ENCODE results near the gene RHOG. TPM values are rescaled to one million over a fixed set of nuclear protein-coding genes. Genes with fewer than 3 reads are reported as not detected.
"Not testable (repeated sequence)": the region's sequence is repeated elsewhere in the genome, so short reads cannot be mapped to it uniquely, and the experiment has no call there.

The RHOG gene
- total RNA-seq, 2 donors from 2014 or later, result 154 to 164 TPM

GRCh38 chr11:3867209-3868091, 26.7 kb upstream of the RHOG start:
- H3K36me3 Mint-ChIP-seq, result no peaks in the 10 kb centered on the region
- H3K27ac Mint-ChIP-seq, result peak overlapping the region; percentile 74 to 83
- no peaks in the 10 kb centered on the region for H3K9me3 Mint-ChIP-seq
- no peaks in the 10 kb centered on the region for H3K27me3 Mint-ChIP-seq
- peaks cover 59 to 64% of the 10 kb centered on the region in 2 donors for H3K4me1 Mint-ChIP-seq (ENCODE audit: low read depth in 2 of 2)
- ATAC-seq, result no peak
- DNase-seq (ENCODE audit: low spot score), result no peak
- H3K4me3 Mint-ChIP-seq, result peak overlapping the region; percentile 49

DNA sequence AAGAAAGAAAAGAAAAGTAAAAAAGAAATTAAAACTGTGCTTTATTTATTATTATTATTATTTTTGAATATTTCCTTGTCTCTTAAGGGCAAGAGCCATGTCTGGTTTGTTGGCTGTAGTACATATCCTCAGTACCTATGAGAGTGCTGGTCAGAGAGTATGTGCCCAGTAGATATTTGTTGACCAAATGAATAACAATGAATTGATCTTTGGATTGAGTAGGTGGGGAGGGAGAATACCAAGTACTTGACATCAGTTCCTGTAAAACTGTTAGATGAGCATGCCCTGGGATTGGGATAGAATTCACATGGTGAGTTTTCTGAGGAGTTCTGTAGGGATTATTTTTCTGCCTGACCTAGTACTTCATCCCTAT, 26.1 kb upstream of the RHOG start:
- no peaks in the 10 kb centered on the region for H3K27me3 Mint-ChIP-seq
- no peaks in the 10 kb centered on the region for H3K36me3 Mint-ChIP-seq
- peak overlapping the region; percentile 74 to 83 for H3K27ac Mint-ChIP-seq
- H3K9me3 Mint-ChIP-seq, result no peaks in the 10 kb centered on the region
- H3K4me1 Mint-ChIP-seq (ENCODE audit: low read depth in 2 of 2), result peaks cover 57 to 66% of the 10 kb centered on the region in 2 donors
- ATAC-seq (no peak), DNase-seq (ENCODE audit: low spot score) (no peak)
- H3K4me3 Mint-ChIP-seq, result peak overlapping the region; percentile 49

DNA sequence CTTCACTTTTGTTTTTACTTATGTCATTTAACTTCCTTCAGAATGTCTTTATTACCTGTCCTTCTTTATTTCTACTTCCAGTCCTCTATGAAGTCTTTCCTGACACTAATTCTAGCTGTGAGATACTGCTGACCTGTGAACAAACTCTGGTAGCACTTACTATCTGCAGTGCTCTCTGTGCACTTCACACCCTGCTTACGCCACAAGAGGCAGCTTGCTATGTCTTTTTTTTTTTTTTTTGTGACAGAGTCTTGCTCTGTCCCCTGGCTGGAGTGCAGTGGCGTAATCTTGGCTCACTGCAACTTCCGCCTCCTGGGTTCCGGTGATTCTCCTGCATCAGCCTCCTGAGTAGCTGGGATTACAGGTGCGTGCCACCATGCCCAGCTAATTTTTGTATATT, 25.4 kb upstream of the RHOG start:
- ATAC-seq (peak; percentile 91 to 96), DNase-seq (ENCODE audit: low spot score) (peak; percentile 86)
- no peaks in the 10 kb centered on the region for H3K36me3 Mint-ChIP-seq
- H3K9me3 Mint-ChIP-seq, result no peaks in the 10 kb centered on the region
- H3K4me3 Mint-ChIP-seq, result peak overlapping the region; percentile 84
- peaks cover 56 to 66% of the 10 kb centered on the region in 2 donors for H3K4me1 Mint-ChIP-seq (ENCODE audit: low read depth in 2 of 2)
- H3K27ac Mint-ChIP-seq, result peak overlapping the region; percentile 74 to 83
- no peaks in the 10 kb centered on the region for H3K27me3 Mint-ChIP-seq

- H3K36me3 Mint-ChIP-seq, result no peaks in the 10 kb centered on the region
- no peaks in the 10 kb centered on the region for H3K27me3 Mint-ChIP-seq
- H3K27ac Mint-ChIP-seq, result peak overlapping the region; percentile 74 to 83
- ATAC-seq (peak; percentile 37 to 46), DNase-seq (ENCODE audit: low spot score) (no peak)
- H3K9me3 Mint-ChIP-seq, result no peaks in the 10 kb centered on the region
- peak overlapping the region; percentile 84 for H3K4me3 Mint-ChIP-seq
- peaks cover 57 to 67% of the 10 kb centered on the region in 2 donors for H3K4me1 Mint-ChIP-seq (ENCODE audit: low read depth in 2 of 2)
Observed at GRCh38 chr11:3865388-3866193, 24.8 kb upstream of the RHOG start.

DNA sequence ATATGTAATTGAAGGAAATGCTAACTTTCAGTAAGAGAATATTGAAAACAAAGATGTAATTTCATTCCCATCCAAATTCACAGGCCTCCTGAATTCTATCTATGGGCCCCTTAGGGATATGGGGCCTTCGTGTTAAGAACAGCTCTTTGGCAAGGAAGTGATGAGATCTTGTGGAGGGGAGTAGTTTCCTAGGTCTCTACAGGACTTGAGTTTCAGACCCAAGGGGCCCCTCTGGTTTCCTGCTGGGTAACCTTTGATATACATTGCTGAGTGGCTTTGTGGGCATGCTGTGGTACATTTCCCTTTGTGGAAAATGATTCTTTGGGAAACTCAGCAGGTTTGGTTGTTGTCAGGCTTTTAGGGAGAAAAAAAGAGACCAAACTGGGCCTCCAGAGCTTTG, 20.9 kb upstream of the RHOG start:
- no peak for DNase-seq (ENCODE audit: low spot score)
- Mint-ChIP-seq H3K36me3 (no peaks in the 10 kb centered on the region), H3K27me3 (no peaks in the 10 kb centered on the region), H3K4me3 (peak overlapping the region; percentile 77), H3K9me3 (no peaks in the 10 kb centered on the region), H3K4me1 (ENCODE audit: low read depth in 2 of 2) (peaks cover 67 to 81% of the 10 kb centered on the region in 2 donors), H3K27ac (peak overlapping the region; percentile 94 to 96)
- no peak for ATAC-seq

- DNase-seq (ENCODE audit: low spot score); H3K9me3 Mint-ChIP-seq; H3K36me3 Mint-ChIP-seq; H3K27me3 Mint-ChIP-seq: not testable (repeated sequence)
- peak overlapping the region; percentile 94 to 96 for H3K27ac Mint-ChIP-seq
- peaks cover 68 to 81% of the 10 kb centered on the region in 2 donors for H3K4me1 Mint-ChIP-seq (ENCODE audit: low read depth in 2 of 2)
- ATAC-seq, result peak; percentile 58 to 76
- H3K4me3 Mint-ChIP-seq, result peak overlapping the region; percentile 77
Observed at GRCh38 chr11:3860898-3861393, 20.2 kb upstream of the RHOG start.

DNA sequence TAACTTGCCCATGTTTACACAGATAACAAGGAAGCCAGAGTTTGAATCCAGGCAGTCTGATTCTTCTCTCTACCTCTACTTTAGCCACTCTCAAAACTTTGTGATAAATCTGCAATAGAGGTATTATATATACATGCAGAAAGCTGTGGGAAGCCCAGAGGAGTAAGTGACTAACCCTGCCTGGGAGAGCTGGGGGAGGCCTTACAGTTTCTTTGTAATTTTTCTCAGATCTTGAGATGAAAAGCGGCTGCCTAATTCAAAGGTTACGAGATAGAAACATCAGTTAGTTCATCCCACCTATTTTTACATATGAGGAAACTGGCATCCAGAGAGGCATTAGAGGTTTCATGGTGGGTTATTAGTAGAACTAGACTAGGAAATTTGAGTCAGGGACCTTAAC, 19.6 kb upstream of the RHOG start:
- H3K4me3 Mint-ChIP-seq, result peak overlapping the region; percentile 77
- H3K36me3 Mint-ChIP-seq, result no peaks in the 10 kb centered on the region

GRCh38 chr11:3859373-3859881, 18.7 kb upstream of the RHOG start:
- H3K27me3 Mint-ChIP-seq, result no peaks in the 10 kb centered on the region
- peak overlapping the region; percentile 77 for H3K4me3 Mint-ChIP-seq
- peak overlapping the region; percentile 94 to 96 for H3K27ac Mint-ChIP-seq
- H3K36me3 Mint-ChIP-seq, result no peaks in the 10 kb centered on the region
- DNase-seq (ENCODE audit: low spot score) (no peak), ATAC-seq (no peak)
- H3K4me1 Mint-ChIP-seq (ENCODE audit: low read depth in 2 of 2), result peaks cover 57 to 70% of the 10 kb centered on the region in 2 donors
- H3K9me3 Mint-ChIP-seq, result no peaks in the 10 kb centered on the region

More for the DNA sequence above, 19.6 kb upstream of the RHOG start:
- H3K27ac Mint-ChIP-seq, result peak overlapping the region; percentile 94 to 96
- peaks cover 62 to 76% of the 10 kb centered on the region in 2 donors for H3K4me1 Mint-ChIP-seq (ENCODE audit: low read depth in 2 of 2)
- H3K27me3 Mint-ChIP-seq, result no peaks in the 10 kb centered on the region
- H3K9me3 Mint-ChIP-seq, result no peaks in the 10 kb centered on the region
- DNase-seq (ENCODE audit: low spot score) (no peak), ATAC-seq (no peak)

DNA sequence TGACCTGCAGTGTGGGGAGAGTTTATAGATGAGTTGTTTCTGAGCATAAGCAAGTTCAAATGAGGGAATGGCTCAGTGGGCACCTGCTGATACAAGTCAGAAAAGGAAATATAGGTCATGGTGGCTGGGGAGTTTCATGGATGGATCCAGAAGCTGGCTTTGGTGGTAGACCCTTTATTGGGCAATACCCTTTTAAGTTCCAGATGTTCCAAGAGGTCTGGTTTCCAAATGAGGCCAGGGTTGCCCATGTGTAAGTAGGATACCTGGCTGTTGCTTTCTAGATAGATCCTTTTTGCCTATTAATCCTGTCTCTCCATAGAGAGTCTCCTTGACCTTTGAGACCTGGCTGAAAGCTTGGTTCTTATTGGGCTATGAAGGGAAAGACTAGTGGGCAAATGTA, 16.9 kb upstream of the RHOG start:
- no peaks in the 10 kb centered on the region for H3K27me3 Mint-ChIP-seq
- peak overlapping the region; percentile 94 to 96 for H3K27ac Mint-ChIP-seq
- H3K4me3 Mint-ChIP-seq, result peak overlapping the region; percentile 77
- ATAC-seq (no peak), DNase-seq (ENCODE audit: low spot score) (no peak)
- H3K4me1 Mint-ChIP-seq (ENCODE audit: low read depth in 2 of 2), result peaks cover 69 to 83% of the 10 kb centered on the region in 2 donors
- H3K9me3 Mint-ChIP-seq, result no peaks in the 10 kb centered on the region
- no peaks in the 10 kb centered on the region for H3K36me3 Mint-ChIP-seq

- Mint-ChIP-seq H3K27ac (peak overlapping the region; percentile 94 to 96), H3K27me3 (no peaks in the 10 kb centered on the region), H3K36me3 (no peaks in the 10 kb centered on the region), H3K4me3 (peak overlapping the region; percentile 77), H3K4me1 (ENCODE audit: low read depth in 2 of 2) (peaks cover 73 to 82% of the 10 kb centered on the region in 2 donors), H3K9me3 (no peaks in the 10 kb centered on the region)
- ATAC-seq, result no peak
- DNase-seq (ENCODE audit: low spot score), result no peak
Observed at GRCh38 chr11:3856856-3857553, 16.2 kb upstream of the RHOG start.

GRCh38 chr11:3855808-3856491, 15.2 kb upstream of the RHOG start:
- peaks cover 66 to 71% of the 10 kb centered on the region in 2 donors for H3K4me1 Mint-ChIP-seq (ENCODE audit: low read depth in 2 of 2)
- DNase-seq (ENCODE audit: low spot score), result peak; percentile 86
- H3K27me3 Mint-ChIP-seq, result no peaks in the 10 kb centered on the region
- peak overlapping the region; percentile 94 to 96 for H3K27ac Mint-ChIP-seq
- H3K9me3 Mint-ChIP-seq, result no peaks in the 10 kb centered on the region
- H3K36me3 Mint-ChIP-seq, result no peaks in the 10 kb centered on the region
- peak overlapping the region; percentile 77 for H3K4me3 Mint-ChIP-seq
- peak; percentile 65 to 66 for ATAC-seq

- H3K36me3 Mint-ChIP-seq, result no peaks in the 10 kb centered on the region
- H3K4me3 Mint-ChIP-seq, result peak within 1 kb of the TSS; percentile 80
- H3K4me1 Mint-ChIP-seq (ENCODE audit: low read depth in 2 of 2), result peaks cover 59 to 64% of the 10 kb centered on the region in 2 donors
- peak; percentile 98 for DNase-seq (ENCODE audit: low spot score)
- H3K27me3 Mint-ChIP-seq, result no peaks in the 10 kb centered on the region
- peak; percentile 87 to 90 for ATAC-seq
- no peaks in the 10 kb centered on the region for H3K9me3 Mint-ChIP-seq
- peak within 1 kb of the TSS; percentile 94 to 96 for H3K27ac Mint-ChIP-seq
Observed at GRCh38 chr11:3854977-3855807, 14.4 kb upstream of the RHOG start, which contains the start of gene STIM1. STIM1 (plus strand) TSS chr11:3855664; CDS start chr11:3856271, 607 bp downstream.

Measured in natural killer cell treated with Interleukin-12 subunit alpha and Interleukin-12 subunit beta and Interleukin-15 and Interleukin-18, amount 100 ng/mL, for 72 hours (primary cell).